A549 (cell line): ENCODE results near the gene CIT.

Experiments
- CTCF ChIP-seq: fragments of >200 bp; sonication (Bioruptor Twin); formaldehyde crosslinking; IDR thresholded peaks from 3 replicates; pipeline ENCODE4 v1.5.1; 2016
- EP300 ChIP-seq, 2 experiments: fragments of >200 bp; sonication (Bioruptor Twin); formaldehyde crosslinking; IDR thresholded peaks; 2 replicates in 1 of 2; 3 replicates in 1 of 2; pipeline ENCODE4 v1.6.1; 2016 to 2017
- HMGXB4 ChIP-seq: fragments of 250-450 bp; sonication (Bioruptor Pico); IDR thresholded peaks from 2 replicates; pipeline ENCODE4 v1.5.0; 2021; ENCODE audit warnings: mild to moderate bottlenecking, moderate library complexity, borderline replicate concordance
- RCOR1 ChIP-seq: fragments of 150-350 bp; IDR thresholded peaks from 2 replicates; pipeline ENCODE4 v1.6.1; 2014; ENCODE audit warnings: antibody characterized with exemption, low read length, low read depth
- REST ChIP-seq: fragments of 200-600 bp; sonication (generic); IDR thresholded peaks from 2 replicates; pipeline ENCODE4 v1.6.1; 2016; ENCODE audit warnings: antibody characterized with exemption, mild to moderate bottlenecking, moderate library complexity

- TF ChIP-seq CTCF (no peak), EP300 (IDR thresholded peaks at IDR 0.05) (no peak), RCOR1 (no peak), REST (no peak), HMGXB4 (CRISPR knock-in tag) (no peak)
Observed at GRCh38 chr12:119694111-119694510, 183.0 kb downstream of the CIT start.
